HG02981 (cell line): ENCODE measurements around the gene PCDHA6.
"Not testable (repeated sequence)": the region's sequence is repeated elsewhere in the genome, so short reads cannot be mapped to it uniquely, and the experiment has no call there.

Experiments used
- ATAC-seq: cut with Tn5 transposase; IDR thresholded peaks from one replicate; pipeline ENCODE4 v1.9.1; 2021; ENCODE audit warnings: mild to moderate bottlenecking, moderate library complexity; ENCODE audit not compliant: unreplicated experiment

PCDHA6 gene

DNA sequence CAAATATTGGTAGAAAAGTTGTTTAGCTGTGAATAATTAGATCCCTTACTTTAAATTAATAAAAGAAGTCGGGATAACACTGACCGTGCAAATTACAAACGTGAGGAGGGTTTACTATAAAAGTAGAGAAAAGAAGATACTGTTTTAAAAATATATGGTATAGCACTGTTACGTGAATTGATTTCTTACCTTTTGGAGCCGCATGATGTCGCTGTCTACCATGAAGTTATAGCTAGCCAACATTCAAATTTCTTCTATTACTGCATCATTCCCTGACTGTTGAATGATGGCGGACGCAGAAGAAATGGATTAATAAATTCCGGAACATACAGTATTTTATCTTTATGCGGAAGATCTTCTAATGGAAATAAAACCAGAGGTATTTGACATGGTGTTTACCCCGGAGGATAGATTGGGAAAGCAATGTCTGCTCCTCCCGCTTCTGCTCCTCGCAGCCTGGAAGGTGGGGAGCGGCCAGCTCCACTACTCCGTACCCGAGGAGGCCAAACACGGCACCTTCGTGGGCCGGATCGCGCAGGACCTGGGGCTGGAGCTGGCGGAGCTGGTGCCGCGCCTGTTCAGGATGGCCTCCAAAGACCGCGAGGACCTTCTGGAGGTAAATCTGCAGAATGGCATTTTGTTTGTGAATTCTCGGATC lies at the start of gene PCDHA6:
Gene PCDHA6 (plus strand): TSS at position 257 of the 658 bp plus-strand sequence. CDS start 132 bp downstream, at position 389.
- no peak for ATAC-seq

GRCh38 chr5:140780512-140780911 lies 47.2 kb upstream of the PCDHA6 start:
- ATAC-seq: no peak

DNA sequence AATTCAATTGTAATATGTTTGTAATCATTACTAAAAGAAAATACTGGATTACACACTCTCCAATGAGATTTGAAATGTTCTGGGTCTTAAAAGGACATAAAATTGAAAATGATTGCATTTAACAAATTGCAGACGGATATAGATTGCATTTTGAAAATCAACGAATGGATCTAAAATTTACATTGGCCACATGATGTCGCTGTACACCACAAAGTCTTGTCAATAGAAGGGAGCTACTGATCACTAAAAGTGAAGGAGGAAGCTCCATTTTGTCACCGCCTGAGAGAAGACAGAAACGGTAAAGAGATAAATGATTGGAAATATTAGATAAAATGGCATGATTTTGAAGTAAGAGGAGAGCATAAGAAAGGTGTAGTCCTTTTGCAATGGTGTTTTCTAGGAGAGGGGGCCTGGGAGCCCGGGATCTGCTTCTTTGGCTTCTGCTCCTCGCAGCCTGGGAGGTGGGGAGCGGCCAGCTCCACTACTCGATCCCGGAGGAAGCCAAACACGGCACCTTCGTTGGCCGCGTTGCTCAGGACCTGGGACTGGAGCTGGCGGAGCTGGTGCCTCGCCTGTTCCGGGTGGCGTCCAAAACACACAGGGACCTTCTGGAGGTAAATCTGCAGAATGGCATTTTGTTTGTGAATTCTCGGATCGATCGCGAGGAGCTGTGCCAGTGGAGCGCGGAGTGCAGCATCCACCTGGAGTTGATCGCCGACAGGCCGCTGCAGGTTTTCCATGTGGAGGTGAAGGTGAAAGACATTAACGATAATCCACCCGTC lies 41.7 kb upstream of the PCDHA6 start, which contains the start of gene PCDHA1:
Gene PCDHA1 (plus strand): TSS at position 236 of the 782 bp plus-strand sequence.
- no peak for ATAC-seq

GRCh38 chr5:140787422-140787821 lies 40.3 kb upstream of the PCDHA6 start:
- not testable (repeated sequence) for ATAC-seq

- ATAC-seq: not testable (repeated sequence)
These were observed 39.8 kb upstream of the PCDHA6 start for GRCh38 chr5:140787849-140788504.

GRCh38 chr5:140791089-140791488 lies 36.7 kb upstream of the PCDHA6 start:
- ATAC-seq: no peak

DNA sequence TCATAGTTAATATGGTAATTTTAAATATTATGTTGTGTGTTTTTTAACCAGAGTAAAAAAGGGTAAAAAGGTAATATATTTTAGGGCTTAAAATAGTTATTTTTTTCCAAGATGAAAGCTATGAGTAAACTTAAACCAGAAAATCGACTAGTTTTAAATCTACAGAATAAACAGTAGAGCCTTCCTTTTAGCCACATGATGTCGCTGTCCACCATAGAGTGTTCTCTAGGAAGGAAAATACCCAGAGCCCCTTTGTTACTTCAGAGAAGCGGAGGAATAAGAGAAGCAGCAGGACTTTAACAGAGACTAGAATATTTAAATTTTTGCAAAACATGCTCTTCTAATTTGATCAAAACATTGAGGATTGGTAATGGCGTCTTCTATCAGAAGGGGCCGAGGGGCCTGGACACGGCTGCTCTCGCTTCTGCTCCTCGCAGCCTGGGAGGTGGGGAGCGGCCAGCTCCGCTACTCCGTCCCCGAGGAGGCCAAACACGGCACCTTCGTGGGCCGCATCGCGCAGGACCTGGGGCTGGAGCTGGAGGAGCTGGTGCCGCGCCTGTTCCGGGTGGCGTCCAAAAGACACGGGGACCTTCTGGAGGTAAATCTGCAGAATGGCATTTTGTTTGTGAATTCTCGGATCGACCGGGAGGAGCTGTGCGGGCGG lies 33.0 kb upstream of the PCDHA6 start, which contains the start of gene PCDHA2:
Gene PCDHA2 (plus strand): TSS at position 258 of the 664 bp plus-strand sequence.
- no peak for ATAC-seq

- no peak for ATAC-seq
These were observed 32.5 kb upstream of the PCDHA6 start for GRCh38 chr5:140795259-140795641.

DNA sequence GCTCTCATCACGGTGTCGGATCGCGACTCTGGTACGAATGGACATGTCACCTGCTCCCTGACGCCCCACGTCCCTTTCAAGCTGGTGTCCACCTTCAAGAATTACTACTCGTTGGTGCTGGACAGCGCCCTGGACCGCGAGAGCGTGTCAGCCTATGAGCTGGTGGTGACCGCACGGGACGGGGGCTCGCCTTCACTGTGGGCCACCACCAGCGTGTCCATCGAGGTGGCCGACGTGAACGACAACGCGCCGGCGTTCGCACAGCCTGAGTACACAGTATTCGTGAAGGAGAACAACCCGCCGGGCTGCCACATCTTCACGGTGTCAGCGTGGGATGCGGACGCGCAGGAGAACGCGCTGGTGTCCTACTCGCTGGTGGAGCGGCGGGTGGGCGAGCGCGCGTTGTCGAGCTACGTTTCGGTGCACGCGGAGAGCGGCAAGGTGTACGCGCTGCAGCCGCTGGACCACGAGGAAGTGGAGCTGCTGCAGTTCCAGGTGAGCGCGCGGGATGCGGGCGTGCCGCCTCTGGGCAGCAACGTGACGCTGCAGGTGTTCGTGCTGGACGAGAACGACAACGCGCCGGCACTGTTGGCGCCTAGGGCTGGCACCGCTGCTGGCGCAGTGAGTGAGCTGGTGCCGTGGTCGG lies 31.6 kb upstream of the PCDHA6 start:
- ATAC-seq: not testable (repeated sequence)

- no peak for ATAC-seq
These were observed 31.1 kb upstream of the PCDHA6 start for GRCh38 chr5:140796718-140797095.

DNA sequence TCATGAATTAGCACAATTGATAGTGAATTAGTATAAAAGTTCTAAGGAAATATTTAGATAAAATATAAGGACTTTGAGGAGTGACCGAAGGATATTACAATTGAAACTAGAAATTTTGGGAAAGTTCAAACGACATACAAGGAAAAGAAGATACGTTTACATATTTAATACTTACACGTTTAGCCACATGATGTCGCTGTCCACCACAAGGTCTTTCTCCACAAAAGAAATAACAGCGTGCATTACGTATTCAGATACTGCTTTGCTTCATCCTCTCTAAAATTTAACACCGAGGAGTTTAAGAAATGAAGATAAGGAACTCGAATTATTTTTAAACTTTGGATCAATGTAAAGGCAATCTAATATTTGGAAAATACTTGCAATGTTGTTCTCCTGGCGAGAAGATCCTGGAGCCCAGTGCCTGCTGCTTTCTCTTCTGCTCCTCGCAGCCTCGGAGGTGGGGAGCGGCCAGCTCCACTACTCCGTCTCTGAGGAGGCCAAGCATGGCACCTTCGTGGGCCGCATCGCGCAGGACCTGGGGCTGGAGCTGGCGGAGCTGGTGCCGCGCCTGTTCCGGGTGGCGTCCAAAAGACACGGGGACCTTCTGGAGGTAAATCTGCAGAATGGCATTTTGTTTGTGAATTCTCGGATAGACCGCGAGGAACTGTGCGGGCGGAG lies 26.8 kb upstream of the PCDHA6 start, which contains the start of gene PCDHA3:
Gene PCDHA3 (plus strand): TSS at position 242 of the 678 bp plus-strand sequence.
- ATAC-seq: no peak

DNA sequence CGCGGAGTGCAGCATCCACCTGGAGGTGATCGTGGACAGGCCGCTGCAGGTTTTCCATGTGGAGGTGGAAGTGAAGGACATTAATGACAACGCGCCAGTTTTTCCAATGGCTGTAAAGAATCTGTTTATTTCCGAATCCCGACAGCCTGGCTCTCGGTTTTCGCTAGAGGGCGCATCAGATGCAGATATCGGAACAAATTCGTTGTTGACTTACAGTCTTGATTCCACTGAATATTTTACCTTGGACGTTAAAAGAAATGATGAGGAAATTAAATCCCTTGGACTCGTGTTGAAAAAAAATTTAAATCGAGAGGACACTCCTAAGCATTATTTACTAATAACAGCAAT lies 26.3 kb upstream of the PCDHA6 start:
- no peak for ATAC-seq

DNA sequence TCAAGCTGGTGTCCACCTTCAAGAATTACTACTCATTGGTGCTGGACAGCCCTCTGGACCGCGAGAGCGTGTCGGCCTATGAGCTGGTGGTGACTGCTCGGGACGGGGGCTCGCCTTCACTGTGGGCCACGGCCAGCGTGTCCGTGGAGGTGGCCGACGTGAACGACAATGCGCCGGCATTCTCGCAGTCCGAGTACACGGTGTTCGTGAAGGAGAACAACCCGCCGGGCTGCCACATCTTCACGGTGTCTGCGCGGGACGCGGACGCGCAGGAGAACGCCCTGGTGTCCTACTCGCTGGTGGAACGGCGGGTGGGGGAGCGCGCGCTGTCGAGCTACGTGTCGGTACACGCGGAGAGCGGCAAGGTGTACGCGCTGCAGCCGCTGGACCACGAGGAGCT lies 25.4 kb upstream of the PCDHA6 start:
- ATAC-seq: not testable (repeated sequence)

GRCh38 chr5:140802781-140803271 lies 24.9 kb upstream of the PCDHA6 start:
- ATAC-seq: no peak

DNA sequence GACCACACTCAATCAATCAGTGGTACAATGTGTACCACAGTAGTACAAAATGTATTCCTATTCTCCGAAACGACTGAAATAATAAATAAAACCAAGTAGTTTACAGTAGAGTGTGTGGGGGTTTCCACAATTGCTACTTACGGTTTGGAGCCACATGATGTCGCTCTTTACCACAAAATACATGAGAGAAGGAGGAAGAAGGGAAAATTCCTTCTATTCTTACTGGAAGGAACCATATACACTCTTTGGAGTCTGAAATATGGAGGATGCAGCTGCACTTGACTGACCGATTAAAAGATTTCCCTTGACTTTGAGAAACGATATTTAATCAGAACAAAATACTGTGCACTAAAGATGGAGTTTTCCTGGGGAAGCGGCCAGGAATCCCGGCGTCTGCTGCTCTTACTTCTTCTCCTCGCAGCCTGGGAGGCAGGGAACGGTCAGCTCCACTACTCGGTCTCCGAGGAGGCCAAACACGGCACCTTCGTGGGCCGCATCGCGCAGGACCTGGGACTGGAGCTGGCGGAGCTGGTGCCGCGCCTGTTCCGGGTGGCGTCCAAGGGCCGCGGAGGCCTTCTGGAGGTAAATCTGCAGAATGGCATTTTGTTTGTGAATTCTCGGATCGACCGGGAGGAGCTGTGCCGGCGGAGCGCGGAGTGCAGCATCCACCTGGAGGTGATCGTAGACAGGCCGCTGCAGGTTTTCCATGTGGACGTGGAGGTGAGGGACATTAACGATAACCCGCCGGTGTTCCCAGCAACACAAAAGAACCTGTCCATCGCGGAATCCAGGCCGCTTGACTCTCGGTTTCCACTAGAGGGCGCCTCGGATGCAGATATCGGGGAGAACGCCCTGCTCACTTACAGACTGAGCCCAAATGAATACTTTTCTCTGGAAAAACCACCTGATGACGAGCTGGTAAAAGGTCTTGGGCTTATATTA lies 20.7 kb upstream of the PCDHA6 start, which contains the start of gene PCDHA4:
Gene PCDHA4 (plus strand): TSS at position 235 of the 942 bp plus-strand sequence.
- ATAC-seq: no peak

GRCh38 chr5:140808241-140808888 lies 19.4 kb upstream of the PCDHA6 start:
- ATAC-seq: not testable (repeated sequence)

DNA sequence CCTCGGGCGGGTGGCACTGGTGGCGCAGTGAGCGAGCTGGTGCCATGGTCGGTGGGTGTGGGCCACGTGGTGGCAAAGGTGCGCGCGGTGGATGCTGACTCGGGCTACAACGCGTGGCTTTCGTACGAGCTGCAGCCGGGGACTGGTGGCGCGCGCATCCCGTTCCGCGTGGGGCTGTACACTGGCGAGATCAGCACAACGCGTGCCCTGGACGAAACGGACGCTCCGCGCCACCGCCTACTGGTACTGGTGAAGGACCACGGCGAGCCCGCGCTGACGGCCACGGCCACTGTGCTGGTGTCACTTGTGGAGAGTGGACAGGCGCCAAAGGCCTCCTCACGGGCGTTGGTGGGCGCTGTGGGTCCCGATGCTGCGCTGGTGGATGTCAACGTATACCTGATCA lies 18.9 kb upstream of the PCDHA6 start:
- no peak for ATAC-seq
